HEK293 (cell line): Measurements from ENCODE around the gene ZNF530.

Source experiments
- BCL6B ChIP-seq: fragments of 450-650 bp; formaldehyde crosslinking; IDR thresholded peaks from 2 replicates; pipeline ENCODE4 v1.5.1; 2017; ENCODE audit warnings: missing biosample characterization, missing genetic modification characterization
- CTCF ChIP-seq: fragments of 450-650 bp; formaldehyde crosslinking; IDR thresholded peaks from 2 replicates; pipeline ENCODE4 v1.5.1; 2016; ENCODE audit warnings: missing biosample characterization, missing genetic modification characterization
- KLF10 ChIP-seq: fragments of 450-650 bp; IDR thresholded peaks from 2 replicates; pipeline ENCODE4 v1.5.1; 2018; ENCODE audit warnings: missing biosample characterization, mild to moderate bottlenecking, missing genetic modification characterization
- PBX3 ChIP-seq: sonication (generic); formaldehyde crosslinking; IDR thresholded peaks from 2 replicates; pipeline ENCODE4 v1.8.1; 2022; ENCODE audit warnings: mild to moderate bottlenecking, moderate library complexity, missing genetic modification reagents
- PRDM10 ChIP-seq: fragments of 450-650 bp; formaldehyde crosslinking; IDR thresholded peaks from 2 replicates; pipeline ENCODE4 v1.5.1; 2016; ENCODE audit warnings: missing biosample characterization, missing genetic modification characterization
- REST ChIP-seq: fragments of 450-650 bp; formaldehyde crosslinking; IDR thresholded peaks from 2 replicates; pipeline ENCODE4 v1.5.1; 2016; ENCODE audit warnings: missing biosample characterization, missing genetic modification characterization
- SALL2 ChIP-seq: fragments of 450-650 bp; formaldehyde crosslinking; IDR thresholded peaks from 2 replicates; pipeline ENCODE4 v1.5.0; 2017; ENCODE audit warnings: missing biosample characterization, mild to moderate bottlenecking, missing genetic modification characterization, borderline replicate concordance
- ZBTB17 ChIP-seq: fragments of 450-650 bp; formaldehyde crosslinking; IDR thresholded peaks from 2 replicates; pipeline ENCODE4 v1.5.1; 2016; ENCODE audit warnings: missing biosample characterization, missing genetic modification characterization
- ZBTB20 ChIP-seq: fragments of 450-650 bp; formaldehyde crosslinking; IDR thresholded peaks from 2 replicates; pipeline ENCODE4 v1.5.1; 2016; ENCODE audit warnings: missing biosample characterization, missing genetic modification characterization
- ZFP37 ChIP-seq: fragments of 450-650 bp; formaldehyde crosslinking; IDR thresholded peaks from 2 replicates; pipeline ENCODE4 v1.5.1; 2016; ENCODE audit warnings: missing biosample characterization, missing genetic modification characterization
- ZNF202 ChIP-seq: fragments of 450-650 bp; formaldehyde crosslinking; IDR thresholded peaks from 2 replicates; pipeline ENCODE4 v1.5.1; 2016; ENCODE audit warnings: missing biosample characterization, missing genetic modification characterization, borderline replicate concordance
- ZNF324 ChIP-seq: fragments of 450-650 bp; formaldehyde crosslinking; IDR thresholded peaks from 2 replicates; pipeline ENCODE4 v1.5.1; 2016; ENCODE audit warnings: missing biosample characterization, missing genetic modification characterization
- ZNF585B ChIP-seq: fragments of 450-650 bp; formaldehyde crosslinking; IDR thresholded peaks from 2 replicates; pipeline ENCODE4 v1.5.1; 2016; ENCODE audit warnings: missing biosample characterization, missing genetic modification characterization

GRCh38 chr19:57599761-57600383 is at the start of gene ZNF530:
- TF ChIP-seq ZNF324 (tag by site-specific recombination), result no peak
- 0 out of 2 replicates have a peak, but pooled peaks have one; percentile 50 for TF ChIP-seq KLF10
- no peak for TF ChIP-seq ZNF585B
- TF ChIP-seq BCL6B (tag by site-specific recombination), result 0 out of 2 replicates have a peak, but pooled peaks have one; percentile 21
- TF ChIP-seq ZFP37 (tag by site-specific recombination), result peak; percentile 47; the same call in 1 of the 2 replicates
- TF ChIP-seq CTCF (tag by site-specific recombination), result no peak; the same call in none of the 2 replicates
- TF ChIP-seq PRDM10 (tag by site-specific recombination), result no peak; the same call in none of the 2 replicates
- TF ChIP-seq ZNF202 (tag by site-specific recombination), result no peak
- peak; percentile 55 for TF ChIP-seq ZBTB17 (tag by site-specific recombination)
- peak; percentile 68; the same call in 1 of the 2 replicates for TF ChIP-seq ZBTB20 (tag by site-specific recombination)
- no peak for TF ChIP-seq SALL2
- peak; percentile 78 for TF ChIP-seq PBX3
- TF ChIP-seq REST (tag by site-specific recombination), result peak; percentile 14; the same call in 1 of the 2 replicates
